Sigmoid colon (tissue), 4 donors: ENCODE results near the gene ABCB1.

Source experiments
- EP300 ChIP-seq, 4 donors: sonication (generic); formaldehyde crosslinking; IDR thresholded peaks; one replicate each; pipeline ENCODE4 v1.6.1; 2017; ENCODE audit warnings: antibody characterized with exemption in 4 of 4
- POLR2A ChIP-seq, 2 donors: fragments of 450-650 bp; IDR thresholded peaks; one replicate each; pipeline ENCODE4 v1.6.1; 2016; ENCODE audit warnings: antibody characterized with exemption in 2 of 2, mild to moderate bottlenecking in 2 of 2, moderate library complexity in 2 of 2
- POLR2AphosphoS5 ChIP-seq, 4 donors: sonication (generic); formaldehyde crosslinking; IDR thresholded peaks; one replicate each; pipeline ENCODE4 v1.6.1; 2017; ENCODE audit warnings: antibody characterized with exemption in 4 of 4
- TF ChIP-seq, protein P1 (sequence below), 4 experiments: fragments of 450-650 bp in 3 of 4; fragments of 200-600 bp in 1 of 4; IDR thresholded peaks; one replicate each; pipeline ENCODE4 v1.5.1; 2016 to 2019; ENCODE audit warnings: antibody characterized with exemption in 4 of 4, mild to moderate bottlenecking in 3 of 4, moderate library complexity in 2 of 4

DNA sequence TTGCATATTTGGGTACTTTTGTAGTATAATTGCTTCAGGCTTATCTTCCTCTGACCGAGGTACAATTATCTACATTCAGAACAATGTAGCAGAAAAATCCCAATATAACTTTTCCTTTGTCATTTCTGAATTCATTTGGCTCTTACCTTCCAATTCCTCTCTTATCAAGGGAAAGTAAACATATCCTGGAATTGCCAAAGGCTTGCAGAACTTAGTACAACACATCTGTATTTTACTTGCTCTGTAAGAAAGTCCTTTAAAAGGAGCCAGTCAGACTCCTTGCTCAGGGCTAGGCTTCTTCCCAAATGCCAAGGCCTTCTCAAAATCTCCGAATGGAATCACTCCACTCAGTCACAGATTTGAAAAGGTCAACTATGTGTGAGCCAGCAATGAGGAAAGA lies 81.9 kb downstream of the ABCB1 start:
- TF ChIP-seq, protein P1, sequence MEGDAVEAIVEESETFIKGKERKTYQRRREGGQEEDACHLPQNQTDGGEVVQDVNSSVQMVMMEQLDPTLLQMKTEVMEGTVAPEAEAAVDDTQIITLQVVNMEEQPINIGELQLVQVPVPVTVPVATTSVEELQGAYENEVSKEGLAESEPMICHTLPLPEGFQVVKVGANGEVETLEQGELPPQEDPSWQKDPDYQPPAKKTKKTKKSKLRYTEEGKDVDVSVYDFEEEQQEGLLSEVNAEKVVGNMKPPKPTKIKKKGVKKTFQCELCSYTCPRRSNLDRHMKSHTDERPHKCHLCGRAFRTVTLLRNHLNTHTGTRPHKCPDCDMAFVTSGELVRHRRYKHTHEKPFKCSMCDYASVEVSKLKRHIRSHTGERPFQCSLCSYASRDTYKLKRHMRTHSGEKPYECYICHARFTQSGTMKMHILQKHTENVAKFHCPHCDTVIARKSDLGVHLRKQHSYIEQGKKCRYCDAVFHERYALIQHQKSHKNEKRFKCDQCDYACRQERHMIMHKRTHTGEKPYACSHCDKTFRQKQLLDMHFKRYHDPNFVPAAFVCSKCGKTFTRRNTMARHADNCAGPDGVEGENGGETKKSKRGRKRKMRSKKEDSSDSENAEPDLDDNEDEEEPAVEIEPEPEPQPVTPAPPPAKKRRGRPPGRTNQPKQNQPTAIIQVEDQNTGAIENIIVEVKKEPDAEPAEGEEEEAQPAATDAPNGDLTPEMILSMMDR (IDR thresholded peaks at IDR 0.05): no peak
- TF ChIP-seq EP300 (IDR thresholded peaks at IDR 0.05) (no peak), POLR2AphosphoS5 (IDR thresholded peaks at IDR 0.05) (no peak), POLR2A (IDR thresholded peaks at IDR 0.05) (no peak)
